ENCODE results near the gene MED27. TPM values are rescaled to one million over a fixed set of nuclear protein-coding genes. Genes with fewer than 3 reads are reported as not detected.

MED27 gene
- total and polyA plus RNA-seq, 10 of the 15 experiments (the other 5 are each of a cell fraction or from before 2014, with no cell fraction given), result 20.3 to 50.3 (median 35.5) TPM

- RAD21 ChIA-PET (ENCODE audit: unreplicated experiment), result interaction anchor here (1.5 kb wide), 1 partner anchor 18 kb away, joined by 3 read pairs; no protein-coding TSS in a partner anchor
- Histone ChIP-seq H3K36me3 (ENCODE audit: control insufficient read depth in 2 of 2, insufficient read depth in 2 of 2, low read length in 1 of 2) (no peaks in the 10 kb centered on the region; a peak in 1 of 4 replicates), H4K20me1 (ENCODE audit: control insufficient read depth, insufficient read depth) (peaks cover 13% of the 10 kb centered on the region; the same call in 1 of the 2 replicates), H3K4me1 (ENCODE audit: control insufficient read depth, insufficient read depth, low read length) (peaks cover 44% of the 10 kb centered on the region), H3K9ac (ENCODE audit: control insufficient read depth, insufficient read depth, low read length) (no peak overlapping the region), H3K9me3 (replicated peaks; ENCODE audit: control insufficient read depth, insufficient read depth, low read length) (peaks cover 3% of the 10 kb centered on the region; the same call in 1 of the 3 replicates), H3K4me3 (no peak overlapping the region), H3K4me2 (ENCODE audit: control insufficient read depth, insufficient read depth) (no peak overlapping the region; the same call in 1 of the 2 replicates), H2AFZ (ENCODE audit: control insufficient read depth, low read depth, low read length) (no peak overlapping the region), H3K27me3 (replicated peaks in 1 of 2; ENCODE audit: control insufficient read depth in 2 of 2, insufficient read depth in 2 of 2, low read length in 1 of 2) (no peaks in the 10 kb centered on the region), H3K27ac (ENCODE audit: control insufficient read depth, insufficient read depth) (no peak overlapping the region), H3K79me2 (ENCODE audit: control insufficient read depth, insufficient read depth, low read length) (no peaks in the 10 kb centered on the region)
- POLR2A ChIA-PET, result interaction anchor here (0.6 kb wide), 1 partner anchor 24 kb away, joined by 3 read pairs; no protein-coding TSS in a partner anchor
- in situ Hi-C loops (cut with MboI), result no loop called here
- no peak for FAIRE-seq
- SMC1A ChIA-PET (ENCODE audit: uncharacterized antibody, unreplicated experiment), result interaction anchor here (1.0 to 1.5 kb wide), 3 partner anchors 13 to 111 kb away, joined by 3 read pairs; no protein-coding TSS in a partner anchor
- ATAC-seq, result peak; percentile 10
- no peak for DNase-seq (ENCODE audit: low read depth, low spot score)
- CTCF ChIA-PET, result interaction anchor here (0.7 kb wide), 1 partner anchor 233 kb away, joined by 3 read pairs; no protein-coding TSS in a partner anchor
- 70% methylated on average over 5 of the region's 5 CpGs for WGBS (ENCODE audit: insufficient coverage, insufficient replicate concordance, low lambda C conversion rate, missing lambda C conversion rate)
- TF ChIP-seq USF1 (IDR thresholded peaks at IDR 0.05; ENCODE audit: borderline replicate concordance, extremely low read length, insufficient read depth, low read depth, low read length) (peak; percentile 12), TCF7 (IDR thresholded peaks at IDR 0.05; ENCODE audit: borderline replicate concordance) (no peak)
- BruUV-seq (replicated peaks), result no TSS peak
- intact Hi-C loops (cut with micrococcal nuclease; ENCODE audit: unreplicated experiment), result no loop called here
Observed at GRCh38 chr9:132003319-132003704, 76.4 kb downstream of the MED27 start.

GRCh38 chr9:132002643-132003318 lies 76.9 kb downstream of the MED27 start:
- DNase-seq (ENCODE audit: low read depth, low spot score), result no peak
- intact Hi-C loops (cut with micrococcal nuclease; ENCODE audit: unreplicated experiment), result no loop called here
- BruUV-seq (replicated peaks), result no TSS peak
- H3K4me2 ChIP-seq (ENCODE audit: control insufficient read depth, insufficient read depth), result no peak overlapping the region; the same call in 1 of the 2 replicates
- H3K4me3 ChIP-seq, result no peak overlapping the region
- no peak overlapping the region for H3K27ac ChIP-seq (ENCODE audit: control insufficient read depth, insufficient read depth)
- WGBS (ENCODE audit: insufficient coverage, insufficient replicate concordance, low lambda C conversion rate, missing lambda C conversion rate), result 84% methylated on average over 7 of the region's 7 CpGs
- FAIRE-seq, result no peak
- no peak for TF ChIP-seq REST (IDR thresholded peaks at IDR 0.05; ENCODE audit: low read depth, low read length)
- 0 out of 4 replicates have a peak, but pooled peaks of 1 of the 2 experiments have one; percentile 24 for TF ChIP-seq SRF (IDR thresholded peaks at IDR 0.05; ENCODE audit: low read depth in 2 of 2, low read length in 2 of 2)
- TF ChIP-seq NFIC (IDR thresholded peaks at IDR 0.05; ENCODE audit: low read depth, low read length), result no peak
- no peak for TF ChIP-seq SUZ12 (IDR thresholded peaks at IDR 0.05; ENCODE audit: unreplicated experiment)
- H3K9me3 ChIP-seq (replicated peaks; ENCODE audit: control insufficient read depth, insufficient read depth, low read length), result peaks cover 3% of the 10 kb centered on the region; the same call in 1 of the 3 replicates
- ChIA-PET SMC1A (ENCODE audit: uncharacterized antibody, unreplicated experiment) (interaction anchor here (1.2 to 1.5 kb wide), 2 partner anchors 14 to 20 kb away, joined by 3 read pairs; no protein-coding TSS in a partner anchor), CTCF (interaction anchor here (0.7 kb wide), 1 partner anchor 234 kb away, joined by 3 read pairs; no protein-coding TSS in a partner anchor), RAD21 (ENCODE audit: unreplicated experiment) (interaction anchor here (1.5 kb wide), 1 partner anchor 18 kb away, joined by 3 read pairs; no protein-coding TSS in a partner anchor), POLR2A (interaction anchor here (0.6 kb wide), 1 partner anchor 635 kb away, joined by 3 read pairs; no protein-coding TSS in a partner anchor)
- ATAC-seq, result peak; percentile 22
- peaks cover 44% of the 10 kb centered on the region for H3K4me1 ChIP-seq (ENCODE audit: control insufficient read depth, insufficient read depth, low read length)
- H3K36me3 ChIP-seq (ENCODE audit: control insufficient read depth in 2 of 2, insufficient read depth in 2 of 2, low read length in 1 of 2), result no peaks in the 10 kb centered on the region; a peak in 1 of 4 replicates
- H3K79me2 ChIP-seq (ENCODE audit: control insufficient read depth, insufficient read depth, low read length), result no peaks in the 10 kb centered on the region
- H3K27me3 ChIP-seq (replicated peaks in 1 of 2; ENCODE audit: control insufficient read depth in 2 of 2, insufficient read depth in 2 of 2, low read length in 1 of 2), result no peaks in the 10 kb centered on the region
- no peak overlapping the region for H2AFZ ChIP-seq (ENCODE audit: control insufficient read depth, low read depth, low read length)
- in situ Hi-C loops (cut with MboI), result no loop called here
- peaks cover 13% of the 10 kb centered on the region; the same call in 1 of the 2 replicates for H4K20me1 ChIP-seq (ENCODE audit: control insufficient read depth, insufficient read depth)
- no peak overlapping the region for H3K9ac ChIP-seq (ENCODE audit: control insufficient read depth, insufficient read depth, low read length)
